Measurements from ENCODE around the gene ZMIZ1. TPM values are rescaled to one million over a fixed set of nuclear protein-coding genes. Genes with fewer than 3 reads are reported as not detected.

Gene ZMIZ1
- polyA plus RNA-seq, 3 donors from 2014 or later = 1.2 to 9.5 (median 1.8) TPM

GRCh38 chr10:79051766-79052165 is 17.0 kb upstream of the ZMIZ1 start:
- DNase-seq = no peak
- no peak overlapping the region for H3K27ac Mint-ChIP-seq
- no peaks in the 10 kb centered on the region for H3K9me3 Mint-ChIP-seq
- peaks cover 2 to 6% (median 3%) of the 10 kb centered on the region in 3 donors for H3K27me3 Mint-ChIP-seq (ENCODE audit: low read depth in 3 of 3)
- H3K36me3 Mint-ChIP-seq = no peaks in the 10 kb centered on the region
- H3K4me1 Mint-ChIP-seq = peaks cover 18 to 23% of the 10 kb centered on the region in 2 donors
- H3K4me3 Mint-ChIP-seq = no peak overlapping the region

- DNase-seq = no peak
- Mint-ChIP-seq H3K36me3 (no peaks in the 10 kb centered on the region), H3K4me1 (peaks cover 16 to 21% of the 10 kb centered on the region in 2 donors), H3K27ac (no peak overlapping the region), H3K9me3 (no peaks in the 10 kb centered on the region), H3K27me3 (ENCODE audit: low read depth in 3 of 3) (peaks cover 3 to 6% (median 3%) of the 10 kb centered on the region in 3 donors), H3K4me3 (no peak overlapping the region)
These were observed 16.3 kb upstream of the ZMIZ1 start for GRCh38 chr10:79052291-79053080.

- Mint-ChIP-seq H3K9me3 (no peaks in the 10 kb centered on the region), H3K4me3 (no peak overlapping the region)
These were observed 15.7 kb upstream of the ZMIZ1 start for GRCh38 chr10:79053081-79053434.

GRCh38 chr10:79053481-79054202 is 15.1 kb upstream of the ZMIZ1 start:
- peaks cover 3 to 6% (median 5%) of the 10 kb centered on the region in 3 donors for H3K27me3 Mint-ChIP-seq (ENCODE audit: low read depth in 3 of 3)
- H3K36me3 Mint-ChIP-seq = peaks cover 0 to 4% (median 0%) of the 10 kb centered on the region in 3 donors
- H3K9me3 Mint-ChIP-seq = no peaks in the 10 kb centered on the region
- peaks cover 6 to 12% of the 10 kb centered on the region in 2 donors for H3K4me1 Mint-ChIP-seq
- no peak overlapping the region for H3K27ac Mint-ChIP-seq
- no peak overlapping the region for H3K4me3 Mint-ChIP-seq
- DNase-seq = no peak

More at GRCh38 chr10:79053081-79053434, 15.7 kb upstream of the ZMIZ1 start:
- Mint-ChIP-seq H3K27me3 (ENCODE audit: low read depth in 3 of 3) (peaks cover 3 to 6% (median 3%) of the 10 kb centered on the region in 3 donors), H3K36me3 (no peaks in the 10 kb centered on the region), H3K4me1 (peaks cover 10 to 15% of the 10 kb centered on the region in 2 donors), H3K27ac (no peak overlapping the region)
- no peak for DNase-seq

GRCh38 chr10:79054203-79055099 is 14.3 kb upstream of the ZMIZ1 start:
- no peak overlapping the region for H3K27ac Mint-ChIP-seq
- no peak overlapping the region for H3K4me3 Mint-ChIP-seq
- no peak for DNase-seq
- H3K36me3 Mint-ChIP-seq = peaks cover 0 to 4% (median 0%) of the 10 kb centered on the region in 3 donors
- H3K27me3 Mint-ChIP-seq (ENCODE audit: low read depth in 3 of 3) = peaks cover 3 to 11% (median 6%) of the 10 kb centered on the region in 3 donors
- no peaks in the 10 kb centered on the region for H3K9me3 Mint-ChIP-seq
- peaks cover 0 to 5% of the 10 kb centered on the region in 2 donors for H3K4me1 Mint-ChIP-seq

GRCh38 chr10:79055100-79055782 is 13.5 kb upstream of the ZMIZ1 start:
- Mint-ChIP-seq H3K9me3 (no peaks in the 10 kb centered on the region), H3K4me1 (peaks cover 0 to under 1% of the 10 kb centered on the region in 2 donors), H3K4me3 (no peak overlapping the region), H3K36me3 (peaks cover 0 to 4% (median 0%) of the 10 kb centered on the region in 3 donors), H3K27me3 (ENCODE audit: low read depth in 3 of 3) (peaks cover 5 to 11% (median 6%) of the 10 kb centered on the region in 3 donors), H3K27ac (no peak overlapping the region)
- DNase-seq = no peak

GRCh38 chr10:79055892-79056291 is 12.9 kb upstream of the ZMIZ1 start:
- DNase-seq = no peak
- peaks cover 4 to 11% (median 6%) of the 10 kb centered on the region in 3 donors for H3K27me3 Mint-ChIP-seq (ENCODE audit: low read depth in 3 of 3)
- no peaks in the 10 kb centered on the region for H3K9me3 Mint-ChIP-seq
- H3K27ac Mint-ChIP-seq = no peak overlapping the region
- H3K4me3 Mint-ChIP-seq = no peak overlapping the region
- no peaks in the 10 kb centered on the region for H3K4me1 Mint-ChIP-seq
- H3K36me3 Mint-ChIP-seq = peaks cover 0 to 4% (median 0%) of the 10 kb centered on the region in 3 donors

- Mint-ChIP-seq H3K36me3 (peaks cover 0 to 4% (median 0%) of the 10 kb centered on the region in 3 donors), H3K9me3 (no peaks in the 10 kb centered on the region), H3K27me3 (ENCODE audit: low read depth in 3 of 3) (peaks cover 2 to 11% (median 7%) of the 10 kb centered on the region in 3 donors), H3K4me1 (no peaks in the 10 kb centered on the region), H3K4me3 (no peak overlapping the region), H3K27ac (no peak overlapping the region)
- DNase-seq = no peak
These were observed 12.4 kb upstream of the ZMIZ1 start for GRCh38 chr10:79056361-79056735.

GRCh38 chr10:79056736-79057391 is 11.9 kb upstream of the ZMIZ1 start:
- Mint-ChIP-seq H3K36me3 (peaks cover 0 to 4% (median 0%) of the 10 kb centered on the region in 3 donors), H3K9me3 (no peaks in the 10 kb centered on the region), H3K4me3 (no peak overlapping the region), H3K4me1 (no peaks in the 10 kb centered on the region), H3K27me3 (ENCODE audit: low read depth in 3 of 3) (peaks cover 1 to 11% (median 8%) of the 10 kb centered on the region in 3 donors), H3K27ac (no peak overlapping the region)
- DNase-seq = no peak

- no peak overlapping the region for H3K4me3 Mint-ChIP-seq
- DNase-seq = no peak
- H3K9me3 Mint-ChIP-seq = no peaks in the 10 kb centered on the region
- peaks cover 0 to 11% (median 8%) of the 10 kb centered on the region in 3 donors for H3K27me3 Mint-ChIP-seq (ENCODE audit: low read depth in 3 of 3)
- H3K36me3 Mint-ChIP-seq = peaks cover 0 to 4% (median 0%) of the 10 kb centered on the region in 3 donors
- H3K4me1 Mint-ChIP-seq = no peaks in the 10 kb centered on the region
- no peak overlapping the region for H3K27ac Mint-ChIP-seq
These were observed 11.1 kb upstream of the ZMIZ1 start for GRCh38 chr10:79057481-79058275.

- DNase-seq = no peak
- H3K36me3 Mint-ChIP-seq = peaks cover 0 to 4% (median 0%) of the 10 kb centered on the region in 3 donors
- H3K27me3 Mint-ChIP-seq (ENCODE audit: low read depth in 3 of 3) = peaks cover 1 to 7% (median 6%) of the 10 kb centered on the region in 3 donors
- no peak overlapping the region for H3K4me3 Mint-ChIP-seq
- H3K9me3 Mint-ChIP-seq = no peaks in the 10 kb centered on the region
- H3K27ac Mint-ChIP-seq = no peak overlapping the region
- H3K4me1 Mint-ChIP-seq = peaks cover 3% of the 10 kb centered on the region in 2 donors
These were observed 9.6 kb upstream of the ZMIZ1 start for GRCh38 chr10:79058899-79059841.

All from immature natural killer cell (primary cell).